K562 (cell line): ENCODE results near the gene SH3RF1. TPM values are rescaled to one million over a fixed set of nuclear protein-coding genes. Genes with fewer than 3 reads are reported as not detected.

Source experiments
- ATAC-seq: fragments of 200-7000 bp; cut with Tn5 transposase; 3 replicates; pipeline ENCODE4 v1.9.1; 2020; ENCODE audit warnings: moderate library complexity
- BruUV-seq: library from RNA; stranded (reverse); fragments of 400-500 nt; replicated peaks from 2 replicates; lab custom pipeline; 2021; lab: Mats Ljungman, UMichigan
- CTCF ChIA-PET: fragments of 300-600 bp; formaldehyde crosslinking; extraction: SDS; loops from one replicate; lab custom pipeline; 2021; ENCODE audit warnings: low intra/inter-chr PET ratio; lab: Yijun Ruan, JAX
- POLR2A ChIA-PET: fragments of 300-600, 350-650 bp; sonication (Branson Sonifier 250); formaldehyde crosslinking; extraction: SDS; loops from one replicate; lab custom pipeline; 2021; ENCODE audit warnings: antibody characterized with exemption, inconsistent platforms; lab: Yijun Ruan, JAX
- DNase-seq, 4 experiments: peaks; one replicate each; pipeline versions ENCODE4 v3.0.0 to v3.0.0-alpha.2; 2011 to 2018; ENCODE audit warnings: low spot score in 3 of 4, mixed read lengths in 3 of 4; ENCODE audit errors: extremely low read depth in 1 of 4
- FAIRE-seq: peaks from 2 replicates; lab custom pipeline; 2011; peaks lifted over from hg19 to GRCh38; lab: Jason Lieb, UNC
- H2AFZ ChIP-seq: 2 replicates; pipeline ENCODE4 v1.6.0; 2011; ENCODE audit warnings: low read depth, low read length, control low read depth, inconsistent platforms
- H3K27ac ChIP-seq: fragments of 200-600 bp; 3 replicates; pipeline ENCODE4 v1.8.0; 2011; ENCODE audit warnings: low read depth, mild to moderate bottlenecking, control low read depth, inconsistent platforms, low read length, moderate library complexity, mixed read lengths; ENCODE audit errors: extremely low read depth
- H3K27me3 ChIP-seq, 2 experiments: fragments of 300-600 bp in 1 of 2; 2 replicates in 1 of 2; 3 replicates in 1 of 2; pipeline versions ENCODE4 v1.6.0 to v1.8.0; 2011; ENCODE audit warnings: inconsistent platforms in 2 of 2, low read length in 2 of 2, mild to moderate bottlenecking in 1 of 2, mixed read lengths in 1 of 2, moderate library complexity in 1 of 2; ENCODE audit not compliant: control insufficient read depth in 2 of 2, insufficient read depth in 2 of 2
- H3K36me3 ChIP-seq: fragments of 300-600 bp; 3 replicates; pipeline ENCODE4 v1.8.0; 2011; ENCODE audit warnings: mild to moderate bottlenecking, low read length, inconsistent platforms; ENCODE audit not compliant: control insufficient read depth, insufficient read depth
- H3K4me1 ChIP-seq, 2 experiments: fragments of 200-600 bp in 1 of 2; replicated peaks in 1 of 2; 2 replicates in 1 of 2; 3 replicates in 1 of 2; pipeline versions ENCODE4 v1.5.1 to v1.8.0; 2011; ENCODE audit warnings: inconsistent platforms in 2 of 2, low read length in 2 of 2, mild to moderate bottlenecking in 1 of 2, mixed read lengths in 1 of 2, moderate library complexity in 1 of 2; ENCODE audit not compliant: control insufficient read depth in 2 of 2, insufficient read depth in 2 of 2
- H3K4me2 ChIP-seq: 2 replicates; pipeline ENCODE4 v1.6.1; 2011; ENCODE audit warnings: low read length, control low read depth, inconsistent platforms, mixed read lengths; ENCODE audit not compliant: insufficient read depth
- H3K4me3 ChIP-seq: fragments of 200-600 bp; sonication (generic), shearing (Covaris generic); 2 replicates; pipeline ENCODE4 v1.5.1; 2016; ENCODE audit warnings: control low read depth, inconsistent platforms
- H3K79me2 ChIP-seq: fragments of 200-600 bp; 3 replicates; pipeline ENCODE4 v1.8.0; 2011; ENCODE audit warnings: low read length, inconsistent platforms; ENCODE audit not compliant: control insufficient read depth, insufficient read depth
- H3K9ac ChIP-seq, 2 experiments: 2 replicates each; pipeline versions ENCODE4 v1.6.0 to v1.6.1; 2011; ENCODE audit warnings: low read depth in 2 of 2, low read length in 2 of 2, control low read depth in 1 of 2, inconsistent platforms in 1 of 2, mild to moderate bottlenecking in 1 of 2, mixed read lengths in 1 of 2; ENCODE audit not compliant: insufficient read depth in 1 of 2
- H3K9me1 ChIP-seq: one replicate; pipeline ENCODE4 v1.6.0; 2011; ENCODE audit warnings: inconsistent platforms, mild to moderate bottlenecking, low read length, moderate library complexity; ENCODE audit not compliant: control insufficient read depth, insufficient read depth
- H3K9me3 ChIP-seq: replicated peaks from 2 replicates; pipeline ENCODE4 v1.5.1; 2011; ENCODE audit warnings: low read depth, low read length, inconsistent platforms; ENCODE audit not compliant: control insufficient read depth, insufficient read depth
- H4K20me1 ChIP-seq: replicated peaks from 2 replicates; pipeline ENCODE4 v1.6.1; 2011; ENCODE audit warnings: low read length, inconsistent platforms, mixed read lengths; ENCODE audit not compliant: control insufficient read depth, insufficient read depth
- HNRNPUL1 ChIP-seq: fragments of 200-400 bp; formaldehyde crosslinking; IDR thresholded peaks from 2 replicates; pipeline ENCODE4 v1.6.1; 2017; ENCODE audit warnings: low read length
- STAG1 ChIP-seq: sonication (generic); formaldehyde crosslinking; IDR thresholded peaks from 2 replicates; pipeline ENCODE4 v1.5.0; 2020; ENCODE audit warnings: missing genetic modification reagents, borderline replicate concordance
- TCFL5 ChIP-seq: fragments of 250-450 bp; sonication (Bioruptor Pico); conservative IDR thresholded peaks from 2 replicates; pipeline ENCODE4 v1.6.1; 2021; ENCODE audit warnings: mild to moderate bottlenecking, moderate library complexity, matching md5 sums
- ZFX ChIP-seq: sonication (generic); formaldehyde crosslinking; IDR thresholded peaks from 2 replicates; pipeline ENCODE4 v1.8.0; 2022; ENCODE audit warnings: mild to moderate bottlenecking, missing genetic modification reagents, moderate library complexity
- ZNF134 ChIP-seq: fragments of 250-450 bp; sonication (Bioruptor Pico); conservative IDR thresholded peaks from 2 replicates; pipeline ENCODE4 v1.4.0; 2020
- ZSCAN29 ChIP-seq: fragments of 450-650 bp; IDR thresholded peaks from 2 replicates; pipeline ENCODE4 v1.6.1; 2017
- WGBS: fragments of 100-300 bp; shearing (Covaris generic); methylation state at CpG from one replicate; pipeline ENCODE4 v1.1.6; 2016; ENCODE audit warnings: low coverage, mixed read lengths; ENCODE audit not compliant: insufficient coverage; ENCODE audit errors: missing lambda C conversion rate; 5-methylcytosine and 5-hydroxymethylcytosine counted together
- in situ Hi-C: fragments of 300-500 bp; cut with MboI; formaldehyde crosslinking; loops from 4 replicates; pipeline ENCODE4 v1.15.0; 2018; ENCODE audit warnings: inconsistent platforms, mixed read lengths
- intact Hi-C: fragments of 100-400 bp; cut with micrococcal nuclease; formaldehyde crosslinking; loops from 2 replicates; pipeline ENCODE4 v1.14.2; 2022
- polyA plus RNA-seq, 8 experiments: library from polyadenylated mRNA; depleted of rRNA in 4 of 8; stranded (reverse) in 5 of 8; unstranded in 3 of 8; fragments of >200 nt; fragmentation: Nextera tagmentation in 2 of 8; fragmentation: Illumina TruSeq in 1 of 8; extraction: Ambion mirVana in 2 of 8; extraction: Trizol in 1 of 8; gene quantifications; 2 replicates each; pipeline versions ENCODE4 v1.2.1 to v1.2.3, GENCODE V29; 2011 to 2014; ENCODE audit warnings: inconsistent platforms in 1 of 8, missing spikeins in 1 of 8
- total RNA-seq, 7 experiments: library from RNA; depleted of rRNA in 6 of 7; stranded (reverse); fragments of >200 nt in 6 of 7; fragmentation: Illumina TruSeq in 2 of 7; extraction: Trizol in 2 of 7; gene quantifications; 2 replicates each; pipeline versions ENCODE4 v1.2.1 to v1.2.3, GENCODE V29; 2011 to 2021; ENCODE audit warnings: low replicate concordance in 1 of 7
- TF ChIP-seq, protein P1 (sequence below), 2 experiments: IDR thresholded peaks; 2 replicates each; pipeline ENCODE4 v1.6.1; 2012; ENCODE audit warnings: improper control_type of control experiment in 2 of 2, low read depth in 2 of 2, low read length in 2 of 2, borderline replicate concordance in 1 of 2
- TF ChIP-seq, protein P2 (sequence below): sonication (generic); formaldehyde crosslinking; IDR thresholded peaks from 2 replicates; pipeline ENCODE4 v1.8.0; 2022; ENCODE audit warnings: missing genetic modification reagents, mild to moderate bottlenecking, borderline replicate concordance

Gene SH3RF1
- total and polyA plus RNA-seq, 9 of the 15 experiments (the other 6 are each of a cell fraction or from before 2014, with no cell fraction given): 0.04 to 0.16 (median 0.11) TPM; not detected in 6

DNA sequence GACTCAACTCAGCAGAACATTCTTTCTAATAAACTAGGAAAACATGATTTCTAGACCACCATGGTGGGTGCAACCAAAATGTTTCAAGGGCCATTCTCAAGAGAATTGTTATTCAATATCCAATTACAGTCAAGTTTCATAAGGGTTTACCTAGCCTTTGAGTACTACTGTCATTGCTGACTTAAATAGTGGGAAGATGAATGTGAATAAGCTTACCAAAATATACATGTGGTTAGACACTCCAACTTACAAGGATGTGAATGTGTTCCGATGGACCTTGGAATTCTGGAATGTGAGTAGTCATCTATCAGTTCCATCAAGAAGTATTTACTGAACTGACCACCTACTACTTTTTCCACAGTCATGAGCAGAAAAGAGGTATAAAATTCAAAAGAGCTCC, 16.9 kb downstream of the SH3RF1 start:
- DNase-seq: no peak
- H2AFZ ChIP-seq: no peak overlapping the region
- no peaks in the 10 kb centered on the region for H3K36me3 ChIP-seq
- no TSS peak for BruUV-seq
- POLR2A ChIA-PET: no interaction called here
- intact Hi-C loops: no loop called here
- H3K27ac ChIP-seq: no peak overlapping the region
- H3K4me1 ChIP-seq: no peaks in the 10 kb centered on the region
- no peaks in the 10 kb centered on the region for H3K27me3 ChIP-seq
- ATAC-seq: no peak
- in situ Hi-C loops: no loop called here
- 0% methylated on average over 1 of the region's 1 CpG for WGBS
- H3K4me3 ChIP-seq: no peak overlapping the region
- CTCF ChIA-PET: no interaction called here
- no peaks in the 10 kb centered on the region for H3K79me2 ChIP-seq
- no peak overlapping the region for H3K4me2 ChIP-seq
- TF ChIP-seq STAG1 (no peak), HNRNPUL1 (no peak), TCFL5 (CRISPR knock-in tag) (no peak), ZFX (CRISPR knock-in tag) (no peak), ZNF134 (no peak), ZSCAN29 (no peak)
- TF ChIP-seq, protein P1, sequence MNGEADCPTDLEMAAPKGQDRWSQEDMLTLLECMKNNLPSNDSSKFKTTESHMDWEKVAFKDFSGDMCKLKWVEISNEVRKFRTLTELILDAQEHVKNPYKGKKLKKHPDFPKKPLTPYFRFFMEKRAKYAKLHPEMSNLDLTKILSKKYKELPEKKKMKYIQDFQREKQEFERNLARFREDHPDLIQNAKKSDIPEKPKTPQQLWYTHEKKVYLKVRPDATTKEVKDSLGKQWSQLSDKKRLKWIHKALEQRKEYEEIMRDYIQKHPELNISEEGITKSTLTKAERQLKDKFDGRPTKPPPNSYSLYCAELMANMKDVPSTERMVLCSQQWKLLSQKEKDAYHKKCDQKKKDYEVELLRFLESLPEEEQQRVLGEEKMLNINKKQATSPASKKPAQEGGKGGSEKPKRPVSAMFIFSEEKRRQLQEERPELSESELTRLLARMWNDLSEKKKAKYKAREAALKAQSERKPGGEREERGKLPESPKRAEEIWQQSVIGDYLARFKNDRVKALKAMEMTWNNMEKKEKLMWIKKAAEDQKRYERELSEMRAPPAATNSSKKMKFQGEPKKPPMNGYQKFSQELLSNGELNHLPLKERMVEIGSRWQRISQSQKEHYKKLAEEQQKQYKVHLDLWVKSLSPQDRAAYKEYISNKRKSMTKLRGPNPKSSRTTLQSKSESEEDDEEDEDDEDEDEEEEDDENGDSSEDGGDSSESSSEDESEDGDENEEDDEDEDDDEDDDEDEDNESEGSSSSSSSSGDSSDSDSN (IDR thresholded peaks at IDR 0.05; ENCODE audit: borderline replicate concordance in 1 of 2, low read depth in 2 of 2, low read length in 2 of 2): no peak
- TF ChIP-seq, protein P2, sequence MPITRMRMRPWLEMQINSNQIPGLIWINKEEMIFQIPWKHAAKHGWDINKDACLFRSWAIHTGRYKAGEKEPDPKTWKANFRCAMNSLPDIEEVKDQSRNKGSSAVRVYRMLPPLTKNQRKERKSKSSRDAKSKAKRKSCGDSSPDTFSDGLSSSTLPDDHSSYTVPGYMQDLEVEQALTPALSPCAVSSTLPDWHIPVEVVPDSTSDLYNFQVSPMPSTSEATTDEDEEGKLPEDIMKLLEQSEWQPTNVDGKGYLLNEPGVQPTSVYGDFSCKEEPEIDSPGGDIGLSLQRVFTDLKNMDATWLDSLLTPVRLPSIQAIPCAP (CRISPR knock-in tag): no peak
- no peaks in the 10 kb centered on the region for H4K20me1 ChIP-seq
- H3K9ac ChIP-seq: no peak overlapping the region
- H3K9me1 ChIP-seq: no peaks in the 10 kb centered on the region
- no peaks in the 10 kb centered on the region for H3K9me3 ChIP-seq
- no peak for FAIRE-seq
